Stimulated activated CD4-positive, alpha-beta T cell treated with anti-CD3 and anti-CD28 coated beads, TNF-alpha, amount 100 ng/mL, for 24 hours (primary cell): Measurements from ENCODE around the gene JUND.

ENCODE experiments used
- DNase-seq, 3 experiments: peaks; one replicate each; pipeline ENCODE4 v3.0.0-alpha.2; 2020; ENCODE audit warnings: low read depth in 3 of 3

JUND gene

GRCh38 chr19:18269070-18269723, 12.2 kb downstream of the JUND start:
- DNase-seq = no peak

- DNase-seq = no peak
Observed at GRCh38 chr19:18266771-18267686, 14.4 kb downstream of the JUND start.

GRCh38 chr19:18265582-18265981, 15.8 kb downstream of the JUND start:
- DNase-seq = no peak

GRCh38 chr19:18264971-18265540, 16.4 kb downstream of the JUND start:
- no peak for DNase-seq

- no peak for DNase-seq
Observed at GRCh38 chr19:18264137-18264854, 17.1 kb downstream of the JUND start.

GRCh38 chr19:18263324-18264136, 17.9 kb downstream of the JUND start:
- DNase-seq = no peak

- no peak for DNase-seq
Observed at GRCh38 chr19:18262917-18263316, 18.5 kb downstream of the JUND start.

GRCh38 chr19:18262144-18262543, 19.3 kb downstream of the JUND start:
- no peak for DNase-seq

GRCh38 chr19:18261474-18261873, 19.9 kb downstream of the JUND start:
- DNase-seq = no peak

GRCh38 chr19:18259893-18260292, 21.5 kb downstream of the JUND start:
- no peak for DNase-seq

- DNase-seq = no peak
Observed at GRCh38 chr19:18257503-18258470, 23.6 kb downstream of the JUND start.

GRCh38 chr19:18254546-18255503, 26.6 kb downstream of the JUND start:
- no peak for DNase-seq

GRCh38 chr19:18253716-18254115, 27.7 kb downstream of the JUND start:
- no peak for DNase-seq

GRCh38 chr19:18253130-18253529, 28.3 kb downstream of the JUND start:
- no peak for DNase-seq

- no peak for DNase-seq
Observed at GRCh38 chr19:18252370-18252717, 29.1 kb downstream of the JUND start.

GRCh38 chr19:18251587-18252369, 29.6 kb downstream of the JUND start:
- DNase-seq = peak; percentile 64 to 78 (median 73)

GRCh38 chr19:18249834-18250233, 31.6 kb downstream of the JUND start:
- no peak for DNase-seq

- no peak for DNase-seq
Observed at GRCh38 chr19:18245297-18245696, 36.1 kb downstream of the JUND start.
